Endothelial cell of umbilical vein (primary cell): ENCODE results near the gene DDX39A. TPM values are rescaled to one million over a fixed set of nuclear protein-coding genes. Genes with fewer than 3 reads are reported as not detected.

Source experiments
- BruUV-seq: library from RNA; stranded (reverse); fragments of 400-500 nt; replicated peaks from 2 replicates; lab custom pipeline; 2021; lab: Mats Ljungman, UMichigan
- CTCF ChIA-PET: fragments of 300-600, 350-600 bp; sonication (Branson Sonifier 250); formaldehyde crosslinking; loops from one replicate; lab custom pipeline; 2021; ENCODE audit warnings: antibody characterized with exemption, inconsistent platforms; lab: Charles Lee
- POLR2A ChIA-PET: fragments of 300-600, 350-600 bp; sonication (Branson Sonifier 250); formaldehyde crosslinking; loops from one replicate; lab custom pipeline; 2021; ENCODE audit warnings: antibody characterized with exemption, inconsistent platforms; lab: Charles Lee
- DNase-seq: peaks from one replicate; pipeline ENCODE4 v3.0.0-alpha.2; 2011; ENCODE audit warnings: low read depth, low spot score
- FAIRE-seq: peaks from 2 replicates; lab custom pipeline; 2011; peaks lifted over from hg19 to GRCh38; lab: Jason Lieb, UNC
- H2AFZ ChIP-seq: 2 replicates; pipeline ENCODE4 v1.6.0; 2012; ENCODE audit warnings: low read depth, low read length, control low read depth, inconsistent platforms
- H3K27ac ChIP-seq: 2 replicates; pipeline ENCODE4 v1.5.1; 2011; ENCODE audit warnings: low read depth, mild to moderate bottlenecking, control low read depth, low read length, moderate library complexity; ENCODE audit not compliant: insufficient read depth
- H3K27me3 ChIP-seq, 2 experiments: 2 replicates each; pipeline versions ENCODE4 v1.6.0 to v1.6.1; 2011; ENCODE audit warnings: low read length in 2 of 2, mixed read lengths in 1 of 2; ENCODE audit not compliant: control insufficient read depth in 2 of 2, insufficient read depth in 2 of 2
- H3K36me3 ChIP-seq, 2 experiments: 2 replicates in 1 of 2; 3 replicates in 1 of 2; pipeline ENCODE4 v1.5.1; 2011; ENCODE audit warnings: low read length in 2 of 2, mild to moderate bottlenecking in 1 of 2, moderate library complexity in 1 of 2; ENCODE audit not compliant: control insufficient read depth in 2 of 2, insufficient read depth in 2 of 2; ENCODE audit errors: extremely low read depth in 1 of 2
- H3K4me1 ChIP-seq: 3 replicates; pipeline ENCODE4 v1.5.1; 2011; ENCODE audit warnings: mild to moderate bottlenecking, low read length; ENCODE audit not compliant: control insufficient read depth, insufficient read depth; ENCODE audit errors: extremely low read depth
- H3K4me2 ChIP-seq: 2 replicates; pipeline ENCODE4 v1.6.1; 2011; ENCODE audit warnings: low read length, control low read depth, mixed read lengths; ENCODE audit not compliant: insufficient read depth
- H3K4me3 ChIP-seq, 3 experiments: fragments of 200-600 bp in 1 of 3; sonication (generic), shearing (Covaris generic) in 1 of 3; replicated peaks in 1 of 3; 2 replicates each; pipeline ENCODE4 v1.5.1; 2011 to 2016; ENCODE audit warnings: control low read depth in 3 of 3, low read length in 3 of 3, mild to moderate bottlenecking in 2 of 3, inconsistent platforms in 1 of 3, low read depth in 1 of 3, moderate library complexity in 1 of 3; ENCODE audit not compliant: insufficient read depth in 1 of 3
- H3K79me2 ChIP-seq: 2 replicates; pipeline ENCODE4 v1.6.0; 2012; ENCODE audit warnings: low read length, inconsistent platforms; ENCODE audit not compliant: control insufficient read depth, insufficient read depth
- H3K9ac ChIP-seq: replicated peaks from 2 replicates; pipeline ENCODE3; 2011; ENCODE audit warnings: low read length, control low read depth; ENCODE audit not compliant: insufficient read depth; ENCODE audit errors: extremely low read depth
- H3K9me1 ChIP-seq: replicated peaks from 3 replicates; pipeline ENCODE4 v1.6.0; 2011; ENCODE audit warnings: mild to moderate bottlenecking, low read length; ENCODE audit not compliant: control insufficient read depth, insufficient read depth; ENCODE audit errors: extremely low read depth
- H3K9me3 ChIP-seq: replicated peaks from 2 replicates; pipeline ENCODE4 v1.5.1; 2012; ENCODE audit warnings: low read length, inconsistent platforms; ENCODE audit not compliant: control insufficient read depth, insufficient read depth
- H4K20me1 ChIP-seq: replicated peaks from 2 replicates; pipeline ENCODE3; 2011; ENCODE audit warnings: mild to moderate bottlenecking, low read length; ENCODE audit not compliant: control insufficient read depth, insufficient read depth; ENCODE audit errors: extremely low read depth
- CTCF ChIP-seq, 2 donors: IDR thresholded peaks; 1 replicate in 1 of 2; 2 replicates in 1 of 2; pipeline ENCODE4 v1.5.1; 2011; ENCODE audit warnings: low read length in 2 of 2, mild to moderate bottlenecking in 2 of 2, moderate library complexity in 2 of 2, control low read depth in 1 of 2, inconsistent platforms in 1 of 2, low read depth in 1 of 2; ENCODE audit not compliant: insufficient read depth in 1 of 2; ENCODE audit errors: extremely low read depth in 1 of 2
- EZH2 ChIP-seq: IDR thresholded peaks from 2 replicates; pipeline ENCODE4 v1.6.1; 2012; ENCODE audit warnings: borderline replicate concordance, low read depth, mild to moderate bottlenecking, moderate library complexity, low read length, inconsistent platforms; ENCODE audit not compliant: severe bottlenecking
- FOS ChIP-seq: IDR thresholded peaks from 2 replicates; pipeline ENCODE4 v1.6.1; 2011; ENCODE audit warnings: mild to moderate bottlenecking, low read length, moderate library complexity, borderline replicate concordance; ENCODE audit not compliant: insufficient read depth
- GATA2 ChIP-seq: IDR thresholded peaks from 2 replicates; pipeline ENCODE4 v1.7.0; 2011; ENCODE audit warnings: low read depth, mild to moderate bottlenecking, moderate library complexity, mixed read lengths, low read length; ENCODE audit not compliant: insufficient read length, insufficient read depth
- JUN ChIP-seq: IDR thresholded peaks from 2 replicates; pipeline ENCODE4 v1.6.1; 2011; ENCODE audit warnings: borderline replicate concordance, low read depth; ENCODE audit not compliant: insufficient read length, insufficient read depth
- MAX ChIP-seq: IDR thresholded peaks from 2 replicates; pipeline ENCODE4 v1.6.1; 2011; ENCODE audit not compliant: insufficient read depth, insufficient read length
- MYC ChIP-seq: IDR thresholded peaks from one replicate; pipeline ENCODE4 v1.6.1; 2011; ENCODE audit warnings: mild to moderate bottlenecking, low read depth, low read length
- POLR2A ChIP-seq: IDR thresholded peaks from 2 replicates; pipeline ENCODE4 v1.6.1; 2012; ENCODE audit warnings: low read depth, mild to moderate bottlenecking, control low read depth, low read length
- POLR2AphosphoS5 ChIP-seq: IDR thresholded peaks from 2 replicates; pipeline ENCODE4 v1.6.1; 2012; ENCODE audit warnings: low read depth, mild to moderate bottlenecking, control low read depth, low read length, moderate library complexity; ENCODE audit not compliant: insufficient read depth
- dilution Hi-C: fragments of 300-500 bp; cut with MboI; formaldehyde crosslinking; loops from one replicate; pipeline ENCODE4 v1.15.0; 2019; ENCODE audit warnings: low sequenced_read_pairs; ENCODE audit not compliant: extremely low pct_ligation_motif_present
- intact Hi-C: fragments of 100-400 bp; cut with micrococcal nuclease; formaldehyde crosslinking; loops from one replicate; pipeline ENCODE4 v1.10.0; 2022
- polyA plus RNA-seq, 4 experiments: library from polyadenylated mRNA; depleted of rRNA in 3 of 4; stranded (reverse) in 3 of 4; unstranded in 1 of 4; fragments of >200 nt; gene quantifications; 2 replicates each; pipeline versions ENCODE4 v1.2.1 to v1.2.3, GENCODE V29; 2011 to 2012; ENCODE audit warnings: missing spikeins in 1 of 4
- total RNA-seq: library from RNA; stranded (reverse); gene quantifications from 2 replicates; pipeline ENCODE4 v1.2.3, GENCODE V29; 2021

The DDX39A gene
- total and polyA plus RNA-seq, 2 donors (not counting 3 experiments of a cell fraction or from before 2014, with no cell fraction given): 157 to 158 TPM

GRCh38 chr19:14414926-14415690 is 4.0 kb downstream of the DDX39A start:
- CTCF ChIA-PET: interaction anchor here (1.2 to 1.3 kb wide), 3 partner anchors 9 to 279 kb away, joined by 3 to 7 read pairs (median 4); partner anchors contain the start of gene ASF1B

More at GRCh38 chr19:14414926-14415690, 4.0 kb downstream of the DDX39A start:
- H3K27ac ChIP-seq: no peak overlapping the region
- H3K9me1 ChIP-seq: no peaks in the 10 kb centered on the region
- peaks cover 15% of the 10 kb centered on the region for H3K4me1 ChIP-seq
- no peak overlapping the region for H2AFZ ChIP-seq
- no TSS peak for BruUV-seq
- H3K79me2 ChIP-seq: peaks cover 85% of the 10 kb centered on the region
- no peaks in the 10 kb centered on the region for H3K27me3 ChIP-seq
- H4K20me1 ChIP-seq: peaks cover 3% of the 10 kb centered on the region
- intact Hi-C loops (no loop called here), dilution Hi-C loops (no loop called here)
- no peak overlapping the region for H3K4me3 ChIP-seq
- TF ChIP-seq GATA2 (no peak), JUN (no peak), CTCF (IDR thresholded peaks at IDR 0.05; ENCODE audit: extremely low read depth in 1 of 2, insufficient read depth in 1 of 2, low read depth in 1 of 2, low read length in 2 of 2) (no peak), POLR2AphosphoS5 (no peak), FOS (no peak), POLR2A (no peak), MYC (no peak), EZH2 (no peak), MAX (no peak)
- peaks cover 22 to 27% of the 10 kb centered on the region in 2 experiments for H3K36me3 ChIP-seq
- no peaks in the 10 kb centered on the region for H3K9me3 ChIP-seq
- H3K4me2 ChIP-seq: no peak overlapping the region
- POLR2A ChIA-PET: no interaction called here
- no peak overlapping the region for H3K9ac ChIP-seq
- no peak for DNase-seq
- FAIRE-seq: no peak
